Adrenal gland (tissue), 12 donors: ENCODE measurements around the gene CCDC136. TPM values are rescaled to one million over a fixed set of nuclear protein-coding genes. Genes with fewer than 3 reads are reported as not detected.

ENCODE experiments used
- DNase-seq, 7 donors: peaks; one replicate each; pipeline ENCODE4 v3.0.0-alpha.2; 2019 to 2020
- H3K27ac ChIP-seq, 5 donors: fragments of 200-600 bp; sonication (generic) in 4 of 5; 1 replicate in 3 of 5; 2 replicates in 2 of 5; pipeline versions ENCODE4 v1.5.1 to v1.8.0; 2016 to 2020; ENCODE audit warnings: mild to moderate bottlenecking in 1 of 5
- H3K27me3 ChIP-seq: fragments of 200-600 bp; 2 replicates; pipeline ENCODE4 v1.8.0; 2021
- H3K36me3 ChIP-seq, 2 donors: fragments of 200-600 bp; replicated peaks in 1 of 2; 1 replicate in 1 of 2; 2 replicates in 1 of 2; pipeline versions ENCODE4 v1.5.1 to v1.8.0; 2018 to 2022
- H3K4me1 ChIP-seq, 2 donors: fragments of 200-600 bp; replicated peaks in 1 of 2; 1 replicate in 1 of 2; 2 replicates in 1 of 2; pipeline versions ENCODE4 v1.5.1 to v1.8.0; 2018 to 2021
- H3K4me3 ChIP-seq, 4 donors: fragments of 200-600 bp; sonication (generic) in 3 of 4; one replicate each; pipeline ENCODE4 v1.5.1; 2016 to 2018
- H3K9me3 ChIP-seq, 3 donors: fragments of 200-600 bp; sonication (generic) in 1 of 3; replicated peaks in 1 of 3; 1 replicate in 2 of 3; 2 replicates in 1 of 3; pipeline versions ENCODE4 v1.5.1 to v1.8.0; 2016 to 2021
- POLR2A ChIP-seq, 2 donors: fragments of 450-650 bp; IDR thresholded peaks; one replicate each; pipeline ENCODE4 v1.6.1; 2017; ENCODE audit warnings: antibody characterized with exemption in 2 of 2, mild to moderate bottlenecking in 2 of 2, moderate library complexity in 1 of 2
- WGBS, 4 donors: extraction: QIAGEN DNeasy Blood & Tissue Kit in 2 of 4; methylation state at CpG; one replicate each; pipeline versions ENCODE4 v1.1.5 to v1.1.7; 2013 to 2017; 5-methylcytosine and 5-hydroxymethylcytosine counted together
- intact Hi-C, 2 donors: fragments of 100-400 bp; cut with DNase I; formaldehyde crosslinking; loops; one replicate each; pipeline versions ENCODE4 v1.14.1 to v1.15.0; 2022 to 2023
- polyA plus RNA-seq, 3 donors: library from polyadenylated mRNA; stranded (reverse); fragments of 200-250 nt in 2 of 3; fragments of 350-450 nt in 1 of 3; fragmentation: Illumina TruSeq in 1 of 3; extraction: RNeasy Lipid Tissue Mini Kit (QIAGEN cat#74804) in 1 of 3; gene quantifications; one replicate each; pipeline ENCODE4 v1.2.3, GENCODE V29; 2013 to 2014
- total RNA-seq, 9 donors: library from RNA; depleted of rRNA in 4 of 9; stranded (reverse); fragments of >200 nt in 4 of 9; fragments of 120-200 nt in 1 of 9; fragmentation: NEBNext Ultra II Directional in 1 of 9; extraction: Animal tissue kit (Norgen Biotek cat#: 25700) in 1 of 9; gene quantifications; one replicate each; pipeline versions ENCODE4 v1.1.0 to v1.2.4, GENCODE V29; 2013 to 2023
- TF ChIP-seq, protein P1 (sequence below), 6 experiments: fragments of 450-650 bp in 4 of 6; fragments of 200-600 bp in 2 of 6; sonication (generic) in 1 of 6; IDR thresholded peaks; 1 replicate in 5 of 6; 2 replicates in 1 of 6; pipeline versions ENCODE4 v1.5.1 to v1.8.0; 2016 to 2021; ENCODE audit warnings: antibody characterized with exemption in 6 of 6, mild to moderate bottlenecking in 2 of 6, moderate library complexity in 1 of 6
- donor health status: healthy with polysubstance abuse.
- donor health status: Bipolar disorder and iron deficiency.
- donor health status: DM: yes; HTN: yes; CAD: no.
- donor health status: DM: no; HTN: no; CAD: no.
- donor health status: DM: no; HTN: no; CAD: no.
- donor health status: DM: yes; HTN: yes; CAD: no.

The CCDC136 gene
- total and polyA plus RNA-seq, 12 donors, result 0.35 to 10.9 (median 4.0) TPM

DNA sequence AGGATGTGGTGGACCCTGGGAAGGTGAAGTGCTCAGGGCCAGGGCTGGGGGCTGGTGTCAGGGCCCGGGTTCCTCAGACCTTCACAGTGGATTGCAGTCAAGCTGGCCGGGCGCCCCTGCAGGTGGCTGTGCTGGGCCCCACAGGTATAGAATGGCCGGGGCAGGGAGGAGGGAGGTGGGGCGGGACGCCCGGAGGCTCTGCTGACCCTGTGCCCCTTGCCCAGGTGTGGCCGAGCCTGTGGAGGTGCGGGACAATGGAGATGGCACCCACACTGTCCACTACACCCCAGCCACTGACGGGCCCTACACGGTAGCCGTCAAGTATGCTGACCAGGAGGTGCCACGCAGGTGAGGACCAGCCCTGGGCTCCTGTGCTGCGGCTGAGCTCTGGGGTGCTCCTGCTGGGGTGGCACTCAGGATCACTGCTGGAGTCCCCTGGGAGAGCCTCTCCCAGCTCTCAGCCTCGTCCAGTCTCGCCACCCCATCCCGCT is 56.0 kb downstream of the CCDC136 start:
- Histone ChIP-seq H3K4me1 (no peaks in the 10 kb centered on the region), H3K27ac (no peak overlapping the region), H3K4me3 (no peak overlapping the region), H3K36me3 (no peaks in the 10 kb centered on the region), H3K27me3 (no peaks in the 10 kb centered on the region), H3K9me3 (no peaks in the 10 kb centered on the region)
- no peak for DNase-seq
- WGBS, 4 donors, result 92 to 100% (median 94%) methylated on average over 6 to 17 of the region's 17 CpGs
- TF ChIP-seq, protein P1, sequence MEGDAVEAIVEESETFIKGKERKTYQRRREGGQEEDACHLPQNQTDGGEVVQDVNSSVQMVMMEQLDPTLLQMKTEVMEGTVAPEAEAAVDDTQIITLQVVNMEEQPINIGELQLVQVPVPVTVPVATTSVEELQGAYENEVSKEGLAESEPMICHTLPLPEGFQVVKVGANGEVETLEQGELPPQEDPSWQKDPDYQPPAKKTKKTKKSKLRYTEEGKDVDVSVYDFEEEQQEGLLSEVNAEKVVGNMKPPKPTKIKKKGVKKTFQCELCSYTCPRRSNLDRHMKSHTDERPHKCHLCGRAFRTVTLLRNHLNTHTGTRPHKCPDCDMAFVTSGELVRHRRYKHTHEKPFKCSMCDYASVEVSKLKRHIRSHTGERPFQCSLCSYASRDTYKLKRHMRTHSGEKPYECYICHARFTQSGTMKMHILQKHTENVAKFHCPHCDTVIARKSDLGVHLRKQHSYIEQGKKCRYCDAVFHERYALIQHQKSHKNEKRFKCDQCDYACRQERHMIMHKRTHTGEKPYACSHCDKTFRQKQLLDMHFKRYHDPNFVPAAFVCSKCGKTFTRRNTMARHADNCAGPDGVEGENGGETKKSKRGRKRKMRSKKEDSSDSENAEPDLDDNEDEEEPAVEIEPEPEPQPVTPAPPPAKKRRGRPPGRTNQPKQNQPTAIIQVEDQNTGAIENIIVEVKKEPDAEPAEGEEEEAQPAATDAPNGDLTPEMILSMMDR (IDR thresholded peaks at IDR 0.05), result no peak
- TF ChIP-seq POLR2A (IDR thresholded peaks at IDR 0.05), result no peak
- intact Hi-C loops, result no loop called here

DNA sequence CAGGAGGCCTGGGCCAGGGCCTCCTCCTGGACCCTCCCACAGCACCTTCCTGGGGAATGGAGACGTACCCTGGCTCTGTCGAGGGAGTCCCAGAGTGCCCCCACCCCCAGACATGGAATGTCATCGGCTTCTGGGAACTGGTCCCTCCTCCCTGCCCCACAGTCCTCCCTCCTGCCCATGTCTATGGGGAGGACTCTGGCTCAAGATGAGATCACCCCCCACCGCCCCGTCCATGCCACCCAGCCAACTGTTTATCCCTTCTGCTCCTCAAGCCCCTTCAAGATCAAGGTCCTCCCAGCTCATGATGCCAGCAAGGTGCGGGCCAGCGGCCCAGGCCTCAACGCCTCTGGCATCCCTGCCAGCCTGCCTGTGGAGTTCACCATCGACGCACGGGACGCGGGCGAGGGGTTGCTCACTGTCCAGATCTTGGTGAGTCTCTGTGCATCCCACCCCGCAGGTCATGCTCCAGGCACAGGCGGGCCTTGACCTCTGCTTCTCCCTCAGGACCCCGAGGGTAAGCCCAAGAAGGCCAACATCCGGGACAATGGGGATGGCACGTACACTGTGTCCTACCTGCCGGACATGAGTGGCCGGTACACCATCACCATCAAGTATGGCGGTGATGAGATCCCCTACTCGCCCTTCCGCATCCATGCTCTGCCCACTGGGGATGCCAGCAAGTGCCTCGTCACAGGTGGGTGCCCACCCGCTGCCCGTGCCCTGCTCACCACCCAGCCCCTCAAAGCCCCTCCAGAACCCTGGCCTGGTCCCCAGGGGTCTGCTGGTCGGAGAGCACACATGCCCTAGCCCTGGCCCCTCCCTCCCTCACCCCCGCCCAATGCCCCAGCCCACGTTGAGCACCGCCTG is 56.8 kb downstream of the CCDC136 start:
- Histone ChIP-seq H3K27ac (no peak overlapping the region), H3K36me3 (no peaks in the 10 kb centered on the region), H3K27me3 (no peaks in the 10 kb centered on the region), H3K9me3 (no peaks in the 10 kb centered on the region), H3K4me1 (no peaks in the 10 kb centered on the region), H3K4me3 (no peak overlapping the region)
- 89 to 96% (median 93%) methylated on average over 19 to 31 of the region's 31 CpGs for WGBS, 4 donors
- no peak for DNase-seq
- TF ChIP-seq, protein P1 (IDR thresholded peaks at IDR 0.05), result no peak
- TF ChIP-seq POLR2A (IDR thresholded peaks at IDR 0.05), result no peak
- intact Hi-C loops, result no loop called here

DNA sequence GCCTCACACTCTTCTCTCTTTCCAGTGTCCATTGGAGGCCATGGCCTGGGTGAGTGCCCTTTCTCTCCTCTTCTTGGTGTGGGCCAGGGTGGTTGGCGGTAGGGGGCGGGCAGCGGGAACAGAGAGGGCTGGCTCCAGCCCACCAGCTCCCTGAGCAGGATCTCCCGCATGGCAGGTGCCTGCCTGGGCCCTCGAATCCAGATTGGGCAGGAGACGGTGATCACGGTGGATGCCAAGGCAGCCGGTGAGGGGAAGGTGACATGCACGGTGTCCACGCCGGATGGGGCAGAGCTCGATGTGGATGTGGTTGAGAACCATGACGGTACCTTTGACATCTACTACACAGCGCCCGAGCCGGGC is 57.4 kb downstream of the CCDC136 start:
- Histone ChIP-seq H3K4me1 (no peaks in the 10 kb centered on the region), H3K27me3 (no peaks in the 10 kb centered on the region), H3K4me3 (no peak overlapping the region), H3K27ac (no peak overlapping the region), H3K36me3 (no peaks in the 10 kb centered on the region), H3K9me3 (no peaks in the 10 kb centered on the region)
- TF ChIP-seq, protein P1 (IDR thresholded peaks at IDR 0.05), result no peak
- TF ChIP-seq POLR2A (IDR thresholded peaks at IDR 0.05), result no peak
- 90 to 98% (median 94%) methylated on average over 8 to 16 of the region's 16 CpGs for WGBS, 4 donors
- intact Hi-C loops, result no loop called here
- no peak for DNase-seq

DNA sequence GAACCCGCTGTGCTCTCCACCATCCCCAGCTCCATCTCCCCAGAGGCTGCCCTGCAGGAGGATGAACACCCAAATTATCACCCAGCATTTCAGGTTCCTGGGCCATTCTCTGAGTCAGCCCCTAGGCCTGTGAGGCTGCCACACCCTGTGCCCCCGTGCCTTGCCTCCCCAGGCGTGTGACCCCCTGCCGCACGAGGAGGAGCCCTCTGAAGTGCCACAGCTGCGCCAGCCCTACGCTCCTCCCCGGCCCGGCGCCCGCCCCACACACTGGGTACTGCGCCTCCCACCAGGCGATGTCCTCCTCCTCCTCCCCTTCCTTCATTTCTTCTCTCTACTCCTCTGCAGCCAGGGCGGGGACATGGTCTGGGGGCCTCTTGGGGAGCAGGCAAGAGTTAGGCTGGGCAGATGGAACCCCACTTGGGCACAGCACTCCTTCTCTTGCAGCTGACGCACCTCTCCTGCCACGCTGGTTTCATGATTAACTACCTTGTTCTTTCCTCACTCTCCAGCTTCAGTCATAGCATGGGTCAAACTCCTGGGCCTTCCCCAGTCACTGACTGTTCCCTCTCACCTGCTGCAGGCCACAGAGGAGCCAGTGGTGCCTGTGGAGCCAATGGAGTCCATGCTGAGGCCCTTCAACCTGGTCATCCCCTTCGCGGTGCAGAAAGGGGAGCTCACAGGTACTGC is 58.2 kb downstream of the CCDC136 start:
- Histone ChIP-seq H3K9me3 (no peaks in the 10 kb centered on the region), H3K4me3 (no peak overlapping the region), H3K27ac (no peak overlapping the region), H3K27me3 (no peaks in the 10 kb centered on the region), H3K36me3 (no peaks in the 10 kb centered on the region), H3K4me1 (no peaks in the 10 kb centered on the region)
- TF ChIP-seq, protein P1 (IDR thresholded peaks at IDR 0.05), result no peak
- TF ChIP-seq POLR2A (IDR thresholded peaks at IDR 0.05), result no peak
- intact Hi-C loops, result no loop called here
- no peak for DNase-seq
- whole genome bisulfite sequencing, 4 donors, result 87 to 95% (median 92%) methylated on average over 15 to 18 of the region's 18 CpGs
